ENCODE measurements around the gene ZNF611. TPM values are rescaled to one million over a fixed set of nuclear protein-coding genes. Genes with fewer than 3 reads are reported as not detected.

Gene ZNF611
- total RNA-seq, 1 experiment from 2014 or later: 22.4 TPM

DNA sequence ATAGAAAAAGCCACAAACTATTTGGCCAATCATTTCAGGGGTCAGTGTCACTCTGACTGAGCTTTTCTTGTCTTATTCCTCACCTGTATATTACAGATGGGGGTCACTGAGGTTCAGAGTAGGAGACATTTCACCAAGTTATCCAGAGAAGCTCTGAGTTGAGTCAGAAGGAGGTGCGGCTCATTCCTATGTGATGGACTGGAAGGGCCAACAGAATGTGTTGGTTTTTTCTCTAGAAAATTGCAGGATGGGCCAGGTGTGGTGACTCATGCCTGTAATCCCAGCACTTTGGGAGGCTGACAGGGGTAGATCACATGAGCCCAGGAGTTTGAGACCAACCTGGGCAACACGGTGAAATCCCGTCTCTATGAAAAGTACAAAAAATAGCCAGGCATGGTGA, 72.2 kb downstream of the ZNF611 start:
- H3K27me3 Mint-ChIP-seq (ENCODE audit: low read depth): peaks cover 16% of the 10 kb centered on the region
- DNase-seq (ENCODE audit: low spot score) (no peak), ATAC-seq (no peak)
- POLR2A ChIA-PET: no interaction called here
- no peak overlapping the region for H3K4me3 Mint-ChIP-seq
- no peaks in the 10 kb centered on the region for H3K9me3 Mint-ChIP-seq
- TF ChIP-seq, protein P1, sequence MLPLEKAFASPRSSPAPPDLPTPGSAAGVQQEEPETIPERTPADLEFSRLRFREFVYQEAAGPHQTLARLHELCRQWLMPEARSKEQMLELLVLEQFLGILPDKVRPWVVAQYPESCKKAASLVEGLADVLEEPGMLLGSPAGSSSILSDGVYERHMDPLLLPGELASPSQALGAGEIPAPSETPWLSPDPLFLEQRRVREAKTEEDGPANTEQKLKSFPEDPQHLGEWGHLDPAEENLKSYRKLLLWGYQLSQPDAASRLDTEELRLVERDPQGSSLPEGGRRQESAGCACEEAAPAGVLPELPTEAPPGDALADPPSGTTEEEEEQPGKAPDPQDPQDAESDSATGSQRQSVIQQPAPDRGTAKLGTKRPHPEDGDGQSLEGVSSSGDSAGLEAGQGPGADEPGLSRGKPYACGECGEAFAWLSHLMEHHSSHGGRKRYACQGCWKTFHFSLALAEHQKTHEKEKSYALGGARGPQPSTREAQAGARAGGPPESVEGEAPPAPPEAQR (CRISPR knock-in tag; IDR thresholded peaks at IDR 0.05): no peak
- TF ChIP-seq, protein P2, sequence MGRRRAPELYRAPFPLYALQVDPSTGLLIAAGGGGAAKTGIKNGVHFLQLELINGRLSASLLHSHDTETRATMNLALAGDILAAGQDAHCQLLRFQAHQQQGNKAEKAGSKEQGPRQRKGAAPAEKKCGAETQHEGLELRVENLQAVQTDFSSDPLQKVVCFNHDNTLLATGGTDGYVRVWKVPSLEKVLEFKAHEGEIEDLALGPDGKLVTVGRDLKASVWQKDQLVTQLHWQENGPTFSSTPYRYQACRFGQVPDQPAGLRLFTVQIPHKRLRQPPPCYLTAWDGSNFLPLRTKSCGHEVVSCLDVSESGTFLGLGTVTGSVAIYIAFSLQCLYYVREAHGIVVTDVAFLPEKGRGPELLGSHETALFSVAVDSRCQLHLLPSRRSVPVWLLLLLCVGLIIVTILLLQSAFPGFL (CRISPR knock-in tag; IDR thresholded peaks at IDR 0.05; ENCODE audit: borderline replicate concordance): no peak
- TF ChIP-seq, protein P3, sequence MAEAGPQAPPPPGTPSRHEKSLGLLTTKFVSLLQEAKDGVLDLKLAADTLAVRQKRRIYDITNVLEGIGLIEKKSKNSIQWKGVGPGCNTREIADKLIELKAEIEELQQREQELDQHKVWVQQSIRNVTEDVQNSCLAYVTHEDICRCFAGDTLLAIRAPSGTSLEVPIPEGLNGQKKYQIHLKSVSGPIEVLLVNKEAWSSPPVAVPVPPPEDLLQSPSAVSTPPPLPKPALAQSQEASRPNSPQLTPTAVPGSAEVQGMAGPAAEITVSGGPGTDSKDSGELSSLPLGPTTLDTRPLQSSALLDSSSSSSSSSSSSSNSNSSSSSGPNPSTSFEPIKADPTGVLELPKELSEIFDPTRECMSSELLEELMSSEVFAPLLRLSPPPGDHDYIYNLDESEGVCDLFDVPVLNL (CRISPR knock-in tag; IDR thresholded peaks at IDR 0.05; ENCODE audit: borderline replicate concordance, low read depth): no peak
- TF ChIP-seq ZNF671 (CRISPR knock-in tag; IDR thresholded peaks at IDR 0.05): no peak
- TF ChIP-seq CREB1 (CRISPR knock-in tag; IDR thresholded peaks at IDR 0.05): no peak
- TF ChIP-seq ZNF416 (CRISPR knock-in tag; IDR thresholded peaks at IDR 0.05): no peak
- TF ChIP-seq NFATC4 (CRISPR knock-in tag; IDR thresholded peaks at IDR 0.05): no peak
- no peak for TF ChIP-seq EMX1 (CRISPR knock-in tag; IDR thresholded peaks at IDR 0.05)
- TF ChIP-seq, protein P4, sequence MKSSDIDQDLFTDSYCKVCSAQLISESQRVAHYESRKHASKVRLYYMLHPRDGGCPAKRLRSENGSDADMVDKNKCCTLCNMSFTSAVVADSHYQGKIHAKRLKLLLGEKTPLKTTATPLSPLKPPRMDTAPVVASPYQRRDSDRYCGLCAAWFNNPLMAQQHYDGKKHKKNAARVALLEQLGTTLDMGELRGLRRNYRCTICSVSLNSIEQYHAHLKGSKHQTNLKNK (CRISPR knock-in tag; IDR thresholded peaks at IDR 0.05): no peak
- TF ChIP-seq, protein P5, sequence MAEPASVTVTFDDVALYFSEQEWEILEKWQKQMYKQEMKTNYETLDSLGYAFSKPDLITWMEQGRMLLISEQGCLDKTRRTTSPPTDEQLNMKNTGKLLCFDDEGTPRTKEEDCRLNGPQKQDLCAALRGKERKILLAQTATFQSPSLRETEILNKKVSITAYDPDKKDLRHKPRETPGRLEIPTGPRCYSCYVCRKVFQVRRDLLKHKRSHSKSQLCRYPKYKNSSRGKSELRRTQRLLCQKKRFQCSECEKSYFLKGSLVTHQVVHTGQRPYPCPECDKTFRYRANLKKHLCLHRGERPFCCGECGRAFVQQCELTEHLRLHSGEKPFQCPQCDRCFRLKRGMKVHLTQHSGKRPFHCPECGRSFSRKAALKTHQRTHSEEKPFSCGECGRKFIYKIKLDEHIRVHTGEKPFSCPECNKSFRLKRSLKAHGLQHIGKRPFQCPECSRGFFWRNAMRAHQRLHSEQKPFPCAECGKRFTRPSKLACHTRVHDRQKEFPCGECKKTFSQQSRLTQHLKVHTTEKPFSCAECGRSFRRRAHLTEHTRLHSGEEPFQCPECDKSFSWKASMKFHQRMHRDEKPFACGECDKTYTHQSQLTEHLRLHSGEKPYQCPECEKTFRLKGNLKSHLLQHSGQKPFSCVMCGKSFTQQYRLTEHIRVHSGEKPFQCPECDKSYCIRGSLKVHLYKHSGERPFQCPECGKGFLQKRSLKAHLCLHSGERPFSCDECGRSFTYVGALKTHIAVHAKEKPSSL (CRISPR knock-in tag; conservative IDR thresholded peaks at IDR 0.05): no peak
- TF ChIP-seq, protein P6, sequence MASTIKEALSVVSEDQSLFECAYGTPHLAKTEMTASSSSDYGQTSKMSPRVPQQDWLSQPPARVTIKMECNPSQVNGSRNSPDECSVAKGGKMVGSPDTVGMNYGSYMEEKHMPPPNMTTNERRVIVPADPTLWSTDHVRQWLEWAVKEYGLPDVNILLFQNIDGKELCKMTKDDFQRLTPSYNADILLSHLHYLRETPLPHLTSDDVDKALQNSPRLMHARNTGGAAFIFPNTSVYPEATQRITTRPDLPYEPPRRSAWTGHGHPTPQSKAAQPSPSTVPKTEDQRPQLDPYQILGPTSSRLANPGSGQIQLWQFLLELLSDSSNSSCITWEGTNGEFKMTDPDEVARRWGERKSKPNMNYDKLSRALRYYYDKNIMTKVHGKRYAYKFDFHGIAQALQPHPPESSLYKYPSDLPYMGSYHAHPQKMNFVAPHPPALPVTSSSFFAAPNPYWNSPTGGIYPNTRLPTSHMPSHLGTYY (CRISPR knock-in tag; IDR thresholded peaks at IDR 0.05): no peak
- TF ChIP-seq ETV6 (CRISPR knock-in tag; IDR thresholded peaks at IDR 0.05): no peak
- no peak for TF ChIP-seq FOXK1 (CRISPR knock-in tag; IDR thresholded peaks at IDR 0.05)
- TF ChIP-seq, protein P7, sequence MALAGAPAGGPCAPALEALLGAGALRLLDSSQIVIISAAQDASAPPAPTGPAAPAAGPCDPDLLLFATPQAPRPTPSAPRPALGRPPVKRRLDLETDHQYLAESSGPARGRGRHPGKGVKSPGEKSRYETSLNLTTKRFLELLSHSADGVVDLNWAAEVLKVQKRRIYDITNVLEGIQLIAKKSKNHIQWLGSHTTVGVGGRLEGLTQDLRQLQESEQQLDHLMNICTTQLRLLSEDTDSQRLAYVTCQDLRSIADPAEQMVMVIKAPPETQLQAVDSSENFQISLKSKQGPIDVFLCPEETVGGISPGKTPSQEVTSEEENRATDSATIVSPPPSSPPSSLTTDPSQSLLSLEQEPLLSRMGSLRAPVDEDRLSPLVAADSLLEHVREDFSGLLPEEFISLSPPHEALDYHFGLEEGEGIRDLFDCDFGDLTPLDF (CRISPR knock-in tag; IDR thresholded peaks at IDR 0.05): no peak
- no peak for TF ChIP-seq FOXJ3 (CRISPR knock-in tag; IDR thresholded peaks at IDR 0.05; ENCODE audit: borderline replicate concordance)
- TF ChIP-seq, protein P8, sequence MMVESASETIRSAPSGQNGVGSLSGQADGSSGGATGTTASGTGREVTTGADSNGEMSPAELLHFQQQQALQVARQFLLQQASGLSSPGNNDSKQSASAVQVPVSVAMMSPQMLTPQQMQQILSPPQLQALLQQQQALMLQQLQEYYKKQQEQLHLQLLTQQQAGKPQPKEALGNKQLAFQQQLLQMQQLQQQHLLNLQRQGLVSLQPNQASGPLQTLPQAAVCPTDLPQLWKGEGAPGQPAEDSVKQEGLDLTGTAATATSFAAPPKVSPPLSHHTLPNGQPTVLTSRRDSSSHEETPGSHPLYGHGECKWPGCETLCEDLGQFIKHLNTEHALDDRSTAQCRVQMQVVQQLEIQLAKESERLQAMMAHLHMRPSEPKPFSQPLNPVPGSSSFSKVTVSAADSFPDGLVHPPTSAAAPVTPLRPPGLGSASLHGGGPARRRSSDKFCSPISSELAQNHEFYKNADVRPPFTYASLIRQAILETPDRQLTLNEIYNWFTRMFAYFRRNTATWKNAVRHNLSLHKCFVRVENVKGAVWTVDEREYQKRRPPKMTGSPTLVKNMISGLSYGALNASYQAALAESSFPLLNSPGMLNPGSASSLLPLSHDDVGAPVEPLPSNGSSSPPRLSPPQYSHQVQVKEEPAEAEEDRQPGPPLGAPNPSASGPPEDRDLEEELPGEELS (CRISPR knock-in tag; IDR thresholded peaks at IDR 0.05): no peak
- no peak overlapping the region for H3K27ac Mint-ChIP-seq
- no peaks in the 10 kb centered on the region for H3K36me3 Mint-ChIP-seq
- H3K4me1 Mint-ChIP-seq: peaks cover 28% of the 10 kb centered on the region
- CTCF ChIA-PET: interaction anchor here (1.6 kb wide), 1 partner anchor 9 kb away, joined by 3 read pairs; no protein-coding TSS in a partner anchor

Measured in WTC11 (cell line).